HG02623 (cell line): ENCODE data around the gene DHRS13.

ENCODE experiments used
- ATAC-seq: cut with Tn5 transposase; IDR thresholded peaks from one replicate; pipeline ENCODE4 v1.9.1; 2021; ENCODE audit warnings: moderate library complexity; ENCODE audit not compliant: unreplicated experiment

DHRS13 gene, protein sequence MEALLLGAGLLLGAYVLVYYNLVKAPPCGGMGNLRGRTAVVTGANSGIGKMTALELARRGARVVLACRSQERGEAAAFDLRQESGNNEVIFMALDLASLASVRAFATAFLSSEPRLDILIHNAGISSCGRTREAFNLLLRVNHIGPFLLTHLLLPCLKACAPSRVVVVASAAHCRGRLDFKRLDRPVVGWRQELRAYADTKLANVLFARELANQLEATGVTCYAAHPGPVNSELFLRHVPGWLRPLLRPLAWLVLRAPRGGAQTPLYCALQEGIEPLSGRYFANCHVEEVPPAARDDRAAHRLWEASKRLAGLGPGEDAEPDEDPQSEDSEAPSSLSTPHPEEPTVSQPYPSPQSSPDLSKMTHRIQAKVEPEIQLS

DNA sequence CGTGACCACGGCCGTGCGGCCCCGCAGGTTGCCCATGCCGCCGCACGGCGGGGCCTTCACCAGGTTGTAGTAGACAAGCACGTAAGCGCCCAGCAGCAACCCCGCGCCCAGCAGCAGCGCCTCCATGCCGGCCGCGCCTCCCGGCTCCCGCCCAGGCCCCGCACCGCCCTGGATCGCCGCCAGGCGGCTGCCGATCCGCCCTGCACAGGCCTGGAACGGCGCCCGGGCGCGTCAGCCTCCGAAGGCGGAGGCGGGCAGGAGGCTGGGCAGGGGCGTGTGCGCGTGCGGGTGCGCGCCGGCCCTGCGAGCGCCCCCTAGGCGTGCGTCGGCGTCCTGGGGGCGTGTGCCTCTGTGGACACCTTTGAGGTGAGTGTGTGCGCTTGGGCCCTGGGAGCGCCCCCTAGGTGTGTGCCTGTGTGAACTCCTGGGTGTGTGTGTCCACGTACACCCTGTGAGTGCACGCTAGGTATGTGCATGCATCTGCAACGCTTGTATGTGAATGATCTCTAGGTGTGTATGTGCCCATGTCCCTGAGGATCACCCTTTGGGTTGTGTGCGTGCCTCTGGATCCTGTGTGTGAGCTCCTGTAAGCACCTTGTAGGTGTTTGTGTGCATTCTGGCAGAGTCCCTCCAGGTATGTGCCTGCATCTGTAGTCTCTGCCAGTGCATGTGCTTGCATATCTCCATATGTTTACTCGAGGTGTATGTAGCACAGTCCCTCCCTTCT is at the start of gene DHRS13:
TSS of gene DHRS13 (minus strand) at position 261 of the 727 bp plus-strand sequence. CDS start at position 126, 135 bp downstream.
- peak; percentile 78 for ATAC-seq

DNA sequence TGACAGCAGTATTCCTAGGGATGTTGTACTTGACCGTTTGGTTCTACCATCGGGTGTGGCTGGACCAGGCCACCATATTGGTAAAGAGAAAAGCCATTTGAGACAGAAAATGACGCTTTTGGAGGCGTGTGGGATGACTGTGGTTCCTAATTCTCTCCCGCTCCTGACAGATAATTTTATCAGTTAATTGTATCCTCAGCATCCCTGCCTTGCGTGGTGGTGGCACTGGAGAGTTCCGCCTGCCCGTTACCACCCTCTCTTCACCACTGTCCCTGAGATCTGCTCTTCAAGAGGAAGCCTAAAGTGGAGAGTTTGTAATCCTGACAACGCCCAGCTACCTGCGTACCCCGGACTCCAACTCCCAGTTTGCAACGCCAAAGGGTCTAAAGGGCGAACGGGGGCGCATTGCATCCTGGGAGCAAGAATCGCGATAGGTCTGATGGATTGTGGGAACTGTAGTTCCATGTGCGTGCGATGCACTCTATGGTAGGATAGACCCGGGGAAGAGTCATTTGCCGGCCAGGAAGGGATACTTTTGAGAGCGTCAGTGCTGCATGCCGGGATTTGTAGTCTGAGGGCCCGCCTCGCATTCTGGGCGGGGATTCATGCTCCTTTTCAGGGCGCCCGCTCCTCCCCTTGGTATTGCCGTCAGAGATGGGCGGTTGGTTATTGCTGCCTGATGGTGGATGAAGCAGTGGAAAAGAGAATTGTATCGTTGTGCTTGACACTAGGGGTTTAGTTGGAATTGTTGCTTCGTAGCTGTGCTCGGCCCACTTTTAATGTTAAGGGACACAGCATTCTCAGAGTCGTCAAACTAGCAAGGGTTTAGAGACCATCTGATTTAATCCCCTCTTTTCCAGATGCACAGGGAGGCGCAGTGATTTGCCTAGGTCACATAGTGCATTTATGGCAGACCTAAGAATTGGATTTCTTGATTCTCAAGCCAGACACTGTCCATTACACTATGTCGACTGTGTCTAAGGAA is 49.4 kb upstream of the DHRS13 start:
- peak; percentile 53 for ATAC-seq

DNA sequence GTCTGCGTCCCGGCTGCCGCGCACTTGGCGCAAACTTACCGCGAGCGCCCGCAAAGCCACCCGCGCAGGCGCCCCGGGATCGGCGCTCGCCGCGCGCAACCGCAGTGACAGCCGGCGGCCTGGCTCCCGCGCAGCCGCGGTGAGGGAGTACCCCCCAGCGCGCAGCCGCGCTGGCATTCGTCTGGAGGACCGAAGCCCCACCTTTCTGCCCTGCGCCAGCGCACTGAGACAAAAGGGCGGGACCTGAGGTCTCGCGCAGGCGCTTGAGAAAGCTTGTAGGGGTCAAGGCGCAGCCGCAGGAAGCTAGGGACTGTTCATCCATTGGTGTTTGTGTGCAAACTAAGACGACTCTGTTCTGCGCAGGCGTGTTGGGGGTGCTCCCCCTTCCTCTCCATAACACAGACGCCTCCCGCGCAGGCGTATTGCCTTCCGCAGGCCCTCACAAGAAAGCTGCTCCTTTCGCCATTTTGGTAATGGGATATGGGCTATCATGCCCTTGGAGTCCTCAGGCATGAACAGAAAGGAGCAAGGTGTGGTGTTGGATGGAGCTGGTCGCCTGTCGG is 48.6 kb upstream of the DHRS13 start, which contains the start of gene PHF12:
TSS of gene PHF12 (minus strand) at position 91 of the 563 bp plus-strand sequence. CDS start 558 bp downstream, outside the sequence.
- ATAC-seq: peak; percentile 55

DNA sequence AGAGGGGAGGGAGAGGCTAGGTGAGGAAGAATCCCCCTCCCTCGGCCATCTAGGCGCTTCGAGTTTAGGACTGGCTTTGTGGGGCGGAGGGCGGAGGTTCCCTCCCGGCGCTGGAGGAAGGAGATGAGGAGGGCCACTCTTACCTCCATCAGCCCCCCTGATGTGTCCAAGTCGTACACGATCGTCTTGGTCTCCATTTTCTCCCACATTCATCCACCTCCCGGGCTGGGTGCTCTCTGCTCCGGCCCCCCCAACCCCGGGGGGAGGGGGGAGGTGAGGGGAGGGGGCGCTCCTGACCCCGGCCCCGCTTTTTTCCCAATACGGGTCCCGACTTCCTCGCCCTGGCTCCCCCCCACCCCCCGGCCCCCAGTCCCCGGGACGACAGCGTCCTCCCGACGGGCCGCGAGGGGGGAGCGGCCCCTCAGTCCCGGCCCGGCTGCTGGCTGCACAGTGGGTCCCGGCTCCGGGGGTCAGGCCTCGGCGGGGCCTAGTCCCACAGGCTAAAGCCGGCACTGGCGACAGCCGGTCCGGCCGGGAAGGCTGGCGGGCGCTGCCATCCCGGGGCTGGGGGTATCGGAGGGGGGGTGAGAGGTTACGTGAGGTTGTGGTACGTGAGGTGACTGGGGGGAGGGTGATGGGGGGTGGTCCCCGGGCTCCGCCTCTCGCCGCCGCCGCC is 48.0 kb upstream of the DHRS13 start:
- no peak for ATAC-seq

DNA sequence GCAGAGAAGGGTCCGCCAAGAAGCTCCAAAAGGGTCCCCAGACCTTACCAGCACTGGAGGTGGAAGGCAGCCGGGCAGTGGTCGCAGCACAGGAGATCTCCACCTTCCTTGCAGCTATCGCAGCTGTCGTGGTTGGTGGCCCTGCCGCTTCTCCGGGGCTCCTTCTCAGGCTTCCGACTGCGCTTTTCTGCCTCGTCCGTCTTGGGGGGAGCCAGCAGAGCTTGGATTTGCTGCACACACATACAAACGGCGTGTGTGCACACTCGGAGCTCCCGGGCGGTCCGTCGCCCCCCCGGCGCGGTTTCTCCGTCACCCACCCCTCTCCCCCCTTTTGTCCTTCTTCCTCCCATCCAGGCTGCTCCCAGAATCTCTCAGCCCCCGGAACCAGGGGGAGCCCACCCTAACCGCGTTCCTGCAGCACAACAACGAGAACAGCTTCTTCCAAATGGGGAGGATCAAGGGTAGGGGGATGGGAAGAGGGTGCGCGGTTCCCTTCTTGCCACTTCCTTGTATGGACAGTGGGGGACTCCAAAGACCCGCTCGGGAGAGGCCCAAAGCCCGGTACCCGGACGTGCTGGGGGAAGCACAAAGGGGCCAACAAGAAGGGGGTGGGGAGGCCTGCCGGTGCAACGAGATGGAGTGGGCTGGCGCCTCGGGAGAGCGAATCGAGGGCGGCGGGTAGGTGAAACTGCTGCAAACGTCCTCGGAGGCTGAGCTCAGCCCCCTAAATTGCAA is 47.3 kb upstream of the DHRS13 start:
- ATAC-seq: no peak

DNA sequence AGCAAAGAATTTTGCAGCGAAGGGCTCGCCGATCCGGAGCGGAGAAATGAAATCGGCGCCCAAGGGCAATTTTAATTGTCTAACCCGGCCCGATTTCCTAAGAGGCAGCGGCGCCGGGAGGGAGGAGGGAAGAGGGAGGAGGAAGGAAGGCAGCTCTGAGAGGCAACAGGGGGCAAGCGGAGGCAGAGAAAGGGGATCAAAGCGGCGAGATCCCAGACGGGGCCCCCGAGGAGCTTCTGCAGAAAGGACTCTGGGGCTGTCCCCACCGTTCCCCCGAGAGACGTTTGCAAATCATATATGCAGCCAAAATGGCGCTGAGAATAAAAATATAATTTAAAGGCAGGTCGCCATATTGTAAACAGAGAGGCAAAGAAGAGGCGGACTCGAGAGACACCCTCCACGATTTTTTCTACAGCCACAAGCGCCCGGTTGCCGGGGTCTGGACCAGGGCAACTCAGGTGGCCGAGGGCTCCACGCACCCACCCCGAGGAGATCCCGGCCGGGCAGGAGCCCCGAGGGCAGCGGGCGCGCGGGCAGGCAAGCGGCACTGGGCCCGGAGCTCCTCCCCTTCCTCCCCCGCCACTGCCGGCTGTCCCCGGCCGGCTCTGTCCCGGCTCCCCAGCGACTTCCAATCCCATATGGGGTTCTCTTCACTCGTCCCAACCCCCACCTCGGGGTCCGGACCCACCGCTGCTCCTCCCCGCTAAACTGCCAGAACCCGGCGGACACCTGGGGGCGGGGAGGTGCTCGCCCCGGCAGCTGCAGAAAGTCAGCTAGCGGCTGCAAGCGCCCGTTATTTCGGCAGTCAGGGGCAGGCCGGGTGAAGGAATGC is 46.5 kb upstream of the DHRS13 start:
- ATAC-seq: no peak

DNA sequence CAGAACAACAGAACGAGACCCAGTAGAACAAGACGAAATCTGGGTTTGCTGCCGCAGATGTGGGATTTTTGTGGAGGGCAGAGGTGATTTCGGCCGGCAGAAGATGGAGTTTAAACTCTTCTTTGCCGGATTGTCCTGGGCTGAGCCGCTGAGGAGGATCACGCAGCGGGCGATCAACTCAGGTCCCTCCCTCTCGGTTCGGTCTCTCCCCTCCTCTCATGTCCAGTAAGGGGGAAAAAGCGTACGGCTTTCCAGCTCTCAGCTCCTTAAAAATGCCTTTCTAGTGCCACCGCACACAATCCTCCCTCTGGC is 46.0 kb upstream of the DHRS13 start:
- ATAC-seq: no peak

DNA sequence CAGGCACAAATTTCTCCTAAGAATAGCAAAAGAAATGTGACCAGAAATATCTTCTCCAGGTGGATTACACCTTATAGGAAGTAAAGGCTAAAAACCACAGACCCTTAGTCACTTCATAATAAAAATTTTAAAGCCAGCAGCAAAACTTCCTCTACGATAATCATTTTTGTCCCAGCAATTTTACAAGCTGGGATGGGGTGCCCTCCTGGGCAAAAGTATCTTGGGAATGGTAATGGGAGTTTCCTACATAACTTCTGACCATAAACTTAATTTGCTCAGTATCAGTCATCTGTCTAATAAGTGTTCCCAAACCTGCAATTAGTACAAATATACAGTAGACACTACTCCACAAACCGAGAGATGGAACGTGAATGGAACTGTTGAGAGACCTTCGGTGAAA is 45.5 kb upstream of the DHRS13 start:
- no peak for ATAC-seq

DNA sequence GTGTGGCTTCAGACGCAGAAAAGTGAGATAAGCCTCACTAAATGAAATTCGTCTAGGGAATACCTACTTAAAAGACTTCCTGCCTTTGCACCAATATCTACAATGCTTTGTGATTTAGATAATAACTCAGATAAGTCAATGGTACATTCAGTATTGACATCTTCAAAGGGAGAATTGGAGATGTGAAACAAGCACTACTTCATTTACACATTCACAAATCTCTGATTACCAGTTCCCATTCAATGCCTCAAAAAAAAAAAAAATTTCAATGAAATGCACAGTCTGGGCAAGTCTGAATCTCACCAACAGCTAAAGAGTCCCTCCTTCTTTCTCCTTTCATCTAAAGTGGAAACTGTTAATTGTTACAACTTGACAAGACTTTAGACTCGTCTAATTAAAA is 44.8 kb upstream of the DHRS13 start:
- no peak for ATAC-seq

DNA sequence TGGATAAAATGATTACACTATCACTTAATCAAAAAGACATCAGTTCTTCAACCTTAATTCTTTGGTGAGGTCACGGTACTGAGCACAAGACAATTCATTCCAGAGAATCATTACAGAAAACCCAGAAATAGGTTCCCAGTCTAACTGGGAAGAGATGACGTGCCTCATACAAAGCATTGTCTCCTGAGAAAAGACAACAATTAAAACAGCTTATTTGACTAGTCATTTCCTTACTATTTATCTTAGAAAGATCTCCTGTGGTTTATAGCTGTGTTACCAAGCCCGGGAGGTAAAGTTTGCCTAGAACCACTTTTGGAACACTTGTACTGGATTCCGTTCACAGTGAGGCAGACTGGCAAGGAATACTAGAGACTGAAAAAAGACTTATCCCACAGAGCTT is 43.4 kb upstream of the DHRS13 start:
- ATAC-seq: no peak

DNA sequence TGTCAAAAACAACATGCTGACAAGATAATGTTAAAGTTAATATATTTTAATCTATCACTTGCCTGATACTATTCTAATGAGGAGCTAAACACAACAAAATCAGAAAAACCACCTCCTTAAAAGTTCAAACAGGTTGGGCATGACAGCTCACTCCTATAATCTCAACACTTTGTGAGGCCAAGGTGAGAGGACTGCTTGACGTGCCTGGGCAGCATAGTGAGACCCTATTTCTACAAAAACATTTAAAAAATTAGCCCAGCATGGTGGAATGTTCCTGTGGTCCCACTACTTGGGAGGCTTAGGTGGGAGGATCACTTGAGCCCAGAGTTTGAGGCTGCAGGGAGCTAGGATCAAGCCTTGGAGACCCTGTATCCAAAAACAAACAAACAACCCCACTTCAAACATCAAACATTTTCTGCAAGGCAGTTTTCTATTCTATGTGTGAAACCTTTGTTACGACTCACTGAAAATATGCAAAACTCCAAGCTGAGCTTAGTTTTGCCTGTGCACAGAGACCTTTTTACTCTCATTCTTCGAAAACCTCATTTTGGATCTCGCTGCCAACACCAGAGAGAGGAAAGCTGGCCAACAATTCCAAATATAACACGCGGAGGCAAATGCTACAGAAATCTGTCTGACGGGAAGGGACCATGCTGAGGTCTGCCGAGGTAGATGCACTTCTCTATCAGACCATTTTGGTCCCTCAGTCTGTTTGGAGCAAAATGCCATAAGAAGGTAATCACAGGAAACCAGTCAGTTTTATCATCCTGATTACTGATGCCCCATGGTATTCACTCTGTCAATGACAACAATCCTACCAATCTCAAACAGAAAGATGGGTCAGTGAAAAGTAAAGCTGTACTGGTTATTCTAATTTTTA is 42.2 kb upstream of the DHRS13 start:
- no peak for ATAC-seq

DNA sequence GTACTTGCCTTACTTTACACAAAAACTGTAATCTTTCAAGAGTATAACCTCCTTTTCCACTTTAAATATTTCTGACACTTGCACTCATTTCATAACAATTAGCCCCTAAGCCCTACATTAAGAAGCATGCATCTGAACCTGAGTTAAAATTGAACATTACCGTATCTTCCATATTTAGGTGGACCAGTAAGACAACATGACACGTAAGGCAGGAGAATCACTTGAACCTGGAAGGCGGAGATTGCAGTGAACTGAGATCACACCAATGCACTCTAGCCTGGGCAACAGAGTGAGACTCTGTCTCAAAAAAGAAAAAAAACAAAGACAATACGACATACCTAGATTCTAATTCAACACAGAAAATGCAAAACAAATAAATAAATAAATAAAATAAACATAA is 41.5 kb upstream of the DHRS13 start:
- no peak for ATAC-seq

DNA sequence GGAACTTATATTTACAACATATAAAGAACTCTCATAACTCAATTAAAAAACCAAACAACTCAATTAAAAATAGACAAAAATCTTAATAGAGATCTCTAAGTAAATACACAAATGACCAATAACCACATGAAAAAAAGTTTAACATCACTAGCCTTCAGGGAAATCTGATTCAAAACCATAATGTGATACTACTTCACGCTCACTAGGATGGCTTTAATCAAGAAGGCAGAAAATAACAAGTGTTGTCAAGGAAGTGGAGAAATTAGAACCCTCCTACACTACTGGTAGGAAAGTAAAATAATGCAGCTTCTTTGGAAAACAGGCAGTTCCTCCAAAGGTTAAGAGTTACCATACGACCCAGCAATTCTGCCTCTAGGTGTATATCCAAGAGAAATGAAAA is 40.0 kb upstream of the DHRS13 start:
- ATAC-seq: no peak

DNA sequence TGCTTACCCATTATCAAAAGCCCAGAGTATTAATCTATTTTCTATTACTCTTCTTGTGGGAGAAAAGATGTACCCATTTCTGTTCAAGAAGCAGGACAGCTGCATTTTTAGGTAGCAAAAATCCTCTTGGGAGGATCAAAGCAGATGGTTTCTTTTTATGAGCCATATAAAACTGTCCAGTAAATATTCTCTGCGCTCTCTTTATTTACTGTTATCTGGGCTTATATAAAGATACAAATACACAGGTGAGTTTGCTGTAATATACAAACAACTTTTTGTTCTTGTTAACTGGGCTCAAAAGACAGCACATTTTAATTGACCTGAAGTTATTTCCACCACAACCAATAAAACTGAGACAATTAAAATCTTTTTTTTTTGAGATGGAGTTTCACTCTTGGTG is 38.4 kb upstream of the DHRS13 start:
- ATAC-seq: no peak

DNA sequence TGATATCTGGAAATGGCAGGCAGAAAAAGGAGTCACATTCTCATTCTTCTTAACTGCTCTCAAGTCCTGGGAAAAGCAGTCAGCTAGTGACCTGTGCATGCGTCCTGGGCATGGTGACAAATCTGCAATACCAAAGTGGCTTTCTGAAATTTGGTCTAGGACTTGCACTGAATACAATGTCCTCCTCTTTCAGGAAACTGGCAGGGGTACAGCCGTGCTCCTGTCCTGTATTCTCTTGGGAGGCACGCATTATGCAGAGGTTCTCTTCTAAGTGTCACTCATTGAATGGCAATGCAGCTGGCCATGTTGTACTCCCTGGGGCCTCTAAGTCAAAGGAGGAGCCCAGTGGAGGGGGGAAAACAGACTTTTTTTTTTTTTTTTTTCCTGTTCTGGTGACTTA is 37.8 kb upstream of the DHRS13 start:
- ATAC-seq: no peak

DNA sequence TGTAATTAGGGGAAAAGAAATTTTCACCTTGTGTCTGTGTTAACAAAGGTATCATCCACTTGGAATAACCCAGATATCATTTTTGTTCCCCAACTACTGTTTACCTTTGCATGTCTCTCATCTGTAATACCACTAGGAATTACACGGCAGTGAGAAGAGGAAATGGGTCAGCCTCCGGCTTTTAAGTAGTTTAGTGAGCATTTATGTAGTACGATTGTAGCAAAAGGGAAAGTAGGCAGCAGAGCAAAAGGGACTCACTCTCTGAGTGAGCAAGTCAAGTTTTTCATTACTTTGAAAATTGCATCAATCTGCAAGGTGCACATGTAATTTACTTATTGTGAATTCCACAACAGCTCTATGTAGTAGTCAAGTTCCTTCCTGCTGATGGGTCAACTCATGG is 37.3 kb upstream of the DHRS13 start:
- no peak for ATAC-seq

DNA sequence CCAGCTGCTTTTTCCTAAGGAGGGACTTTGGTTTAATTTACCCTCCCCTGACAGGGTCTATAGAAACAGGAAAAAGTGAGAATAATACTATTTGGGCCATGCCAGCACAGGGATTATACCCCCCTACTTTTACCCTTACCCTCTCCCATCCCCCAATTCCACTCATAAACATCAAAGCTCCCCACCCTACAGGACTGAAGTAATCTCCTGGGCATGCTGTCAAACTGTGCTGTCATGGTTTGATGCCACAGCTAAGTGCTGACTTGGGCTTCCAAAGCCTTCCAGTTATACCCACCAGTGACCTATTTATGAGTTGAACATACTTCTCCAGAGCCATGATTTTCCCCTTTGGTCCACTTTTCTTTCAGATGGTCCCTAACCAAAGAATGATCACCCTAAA is 35.7 kb upstream of the DHRS13 start:
- ATAC-seq: no peak
